ENCODE data around the gene LRRC57. TPM values are rescaled to one million over a fixed set of nuclear protein-coding genes. Genes with fewer than 3 reads are reported as not detected.

LRRC57 gene
- total and polyA plus RNA-seq, 2 of the 13 experiments (the other 11 are each of a cell fraction or from before 2014, with no cell fraction given), result 5.8 to 14.8 TPM

GRCh38 chr15:42581272-42581730, 32.7 kb upstream of the LRRC57 start (continued):
- TF ChIP-seq ZNF256 (CRISPR knock-in tag; conservative IDR thresholded peaks at IDR 0.05), result no peak
- TF ChIP-seq, protein P1, sequence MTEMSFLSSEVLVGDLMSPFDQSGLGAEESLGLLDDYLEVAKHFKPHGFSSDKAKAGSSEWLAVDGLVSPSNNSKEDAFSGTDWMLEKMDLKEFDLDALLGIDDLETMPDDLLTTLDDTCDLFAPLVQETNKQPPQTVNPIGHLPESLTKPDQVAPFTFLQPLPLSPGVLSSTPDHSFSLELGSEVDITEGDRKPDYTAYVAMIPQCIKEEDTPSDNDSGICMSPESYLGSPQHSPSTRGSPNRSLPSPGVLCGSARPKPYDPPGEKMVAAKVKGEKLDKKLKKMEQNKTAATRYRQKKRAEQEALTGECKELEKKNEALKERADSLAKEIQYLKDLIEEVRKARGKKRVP (CRISPR knock-in tag; IDR thresholded peaks at IDR 0.05), result no peak
- TF ChIP-seq NR2F2 (IDR thresholded peaks at IDR 0.05; ENCODE audit: borderline replicate concordance, low read depth), result no peak
- TF ChIP-seq MIXL1 (CRISPR knock-in tag; IDR thresholded peaks at IDR 0.05), result no peak
- no peak for TF ChIP-seq THAP8 (CRISPR knock-in tag; IDR thresholded peaks at IDR 0.05; ENCODE audit: borderline replicate concordance)
- TF ChIP-seq HNRNPLL (IDR thresholded peaks at IDR 0.05; ENCODE audit: low read depth, low read length, poor library complexity, severe bottlenecking), result peak; percentile 92
- TF ChIP-seq ZBTB7B (CRISPR knock-in tag; IDR thresholded peaks at IDR 0.05), result no peak
- TF ChIP-seq, protein P2, sequence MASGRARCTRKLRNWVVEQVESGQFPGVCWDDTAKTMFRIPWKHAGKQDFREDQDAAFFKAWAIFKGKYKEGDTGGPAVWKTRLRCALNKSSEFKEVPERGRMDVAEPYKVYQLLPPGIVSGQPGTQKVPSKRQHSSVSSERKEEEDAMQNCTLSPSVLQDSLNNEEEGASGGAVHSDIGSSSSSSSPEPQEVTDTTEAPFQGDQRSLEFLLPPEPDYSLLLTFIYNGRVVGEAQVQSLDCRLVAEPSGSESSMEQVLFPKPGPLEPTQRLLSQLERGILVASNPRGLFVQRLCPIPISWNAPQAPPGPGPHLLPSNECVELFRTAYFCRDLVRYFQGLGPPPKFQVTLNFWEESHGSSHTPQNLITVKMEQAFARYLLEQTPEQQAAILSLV (CRISPR knock-in tag; IDR thresholded peaks at IDR 0.05; ENCODE audit: borderline replicate concordance), result no peak
- TF ChIP-seq, protein P3, sequence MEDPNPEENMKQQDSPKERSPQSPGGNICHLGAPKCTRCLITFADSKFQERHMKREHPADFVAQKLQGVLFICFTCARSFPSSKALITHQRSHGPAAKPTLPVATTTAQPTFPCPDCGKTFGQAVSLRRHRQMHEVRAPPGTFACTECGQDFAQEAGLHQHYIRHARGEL (CRISPR knock-in tag; IDR thresholded peaks at IDR 0.05), result no peak
- no peak for TF ChIP-seq ZNF670 (CRISPR knock-in tag; IDR thresholded peaks at IDR 0.05; ENCODE audit: borderline replicate concordance)
- no peak for TF ChIP-seq NFYC (CRISPR knock-in tag; IDR thresholded peaks at IDR 0.05)
- no peak for TF ChIP-seq XBP1 (CRISPR knock-in tag; IDR thresholded peaks at IDR 0.05)
- TF ChIP-seq ZNF44 (CRISPR knock-in tag; IDR thresholded peaks at IDR 0.05), result no peak
- no peak for TF ChIP-seq GPN1 (CRISPR knock-in tag; IDR thresholded peaks at IDR 0.05; ENCODE audit: borderline replicate concordance)
- TF ChIP-seq ZNF790 (CRISPR knock-in tag; IDR thresholded peaks at IDR 0.05; ENCODE audit: borderline replicate concordance), result no peak
- TF ChIP-seq, protein P4, sequence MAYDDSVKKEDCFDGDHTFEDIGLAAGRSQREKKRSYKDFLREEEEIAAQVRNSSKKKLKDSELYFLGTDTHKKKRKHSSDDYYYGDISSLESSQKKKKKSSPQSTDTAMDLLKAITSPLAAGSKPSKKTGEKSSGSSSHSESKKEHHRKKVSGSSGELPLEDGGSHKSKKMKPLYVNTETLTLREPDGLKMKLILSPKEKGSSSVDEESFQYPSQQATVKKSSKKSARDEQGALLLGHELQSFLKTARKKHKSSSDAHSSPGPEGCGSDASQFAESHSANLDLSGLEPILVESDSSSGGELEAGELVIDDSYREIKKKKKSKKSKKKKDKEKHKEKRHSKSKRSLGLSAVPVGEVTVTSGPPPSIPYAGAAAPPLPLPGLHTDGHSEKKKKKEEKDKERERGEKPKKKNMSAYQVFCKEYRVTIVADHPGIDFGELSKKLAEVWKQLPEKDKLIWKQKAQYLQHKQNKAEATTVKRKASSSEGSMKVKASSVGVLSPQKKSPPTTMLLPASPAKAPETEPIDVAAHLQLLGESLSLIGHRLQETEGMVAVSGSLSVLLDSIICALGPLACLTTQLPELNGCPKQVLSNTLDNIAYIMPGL (CRISPR knock-in tag; IDR thresholded peaks at IDR 0.05; ENCODE audit: borderline replicate concordance in 1 of 2, low read depth in 1 of 2), result peak in 1 of 2 experiments; percentile 45; a peak in 2 of 4 replicates
- no peak for TF ChIP-seq PRDM4 (CRISPR knock-in tag; IDR thresholded peaks at IDR 0.05; ENCODE audit: borderline replicate concordance)
- peak; percentile 82 for TF ChIP-seq ZNF329 (CRISPR knock-in tag; IDR thresholded peaks at IDR 0.05; ENCODE audit: low read depth)
- TF ChIP-seq TBX3 (IDR thresholded peaks at IDR 0.05; ENCODE audit: borderline replicate concordance), result no peak
- TF ChIP-seq SAP130 (CRISPR knock-in tag; IDR thresholded peaks at IDR 0.05; ENCODE audit: low read depth), result peak; percentile 50; the same call in 1 of the 2 replicates
- no peak for TF ChIP-seq RFX5 (IDR thresholded peaks at IDR 0.05; ENCODE audit: low read depth, low read length)
- TF ChIP-seq KMT2A (CRISPR knock-in tag; IDR thresholded peaks at IDR 0.05), result peak; percentile 90
- TF ChIP-seq ZNF343 (CRISPR knock-in tag; IDR thresholded peaks at IDR 0.05), result no peak
- TF ChIP-seq SSRP1 (CRISPR knock-in tag; IDR thresholded peaks at IDR 0.05), result no peak
- TF ChIP-seq ZNF431 (CRISPR knock-in tag; IDR thresholded peaks at IDR 0.05; ENCODE audit: borderline replicate concordance, low read depth), result no peak

All from HepG2 (cell line).